ENCODE measurements around the gene WNK3.

GRCh38 chrX:54166915-54167314, 190.9 kb downstream of the WNK3 start:
- TF ChIP-seq EZH2 (IDR thresholded peaks at IDR 0.05), result no peak
- no peak for TF ChIP-seq CTCF (IDR thresholded peaks at IDR 0.05)
